ENCODE results near the gene ZNF292. TPM values are rescaled to one million over a fixed set of nuclear protein-coding genes. Genes with fewer than 3 reads are reported as not detected.

Gene ZNF292
- total RNA-seq, 2 donors from 2014 or later = 88.3 to 103 TPM

DNA sequence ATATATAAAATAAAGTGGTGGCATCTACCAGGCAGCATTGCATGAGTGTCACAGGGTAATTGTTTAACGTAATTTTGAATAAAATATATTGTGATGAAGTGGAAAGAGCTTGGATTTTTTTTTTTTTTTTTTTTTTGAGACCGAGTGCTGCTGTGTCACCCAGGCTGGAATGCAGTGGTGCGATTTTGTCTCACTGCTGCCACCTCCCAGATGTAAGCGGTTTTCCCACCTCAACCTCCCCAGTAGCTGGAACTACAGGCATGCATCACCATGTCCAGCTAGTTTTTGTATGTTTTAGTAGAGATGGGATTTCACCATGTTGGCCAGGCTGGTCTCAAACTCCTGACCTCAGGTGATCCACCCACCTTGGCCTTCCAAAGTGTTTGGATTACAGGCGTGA is 85.9 kb downstream of the ZNF292 start:
- H3K4me3 Mint-ChIP-seq = no peak overlapping the region
- H3K27ac Mint-ChIP-seq = no peak overlapping the region
- H3K27me3 Mint-ChIP-seq = no peaks in the 10 kb centered on the region
- H3K36me3 Mint-ChIP-seq (ENCODE audit: low read depth) = peaks cover 2% of the 10 kb centered on the region
- ATAC-seq (no peak), DNase-seq (no peak)
- H3K4me1 Mint-ChIP-seq = peaks cover 2% of the 10 kb centered on the region
- no peaks in the 10 kb centered on the region for H3K9me3 ChIP-seq (ENCODE audit: control insufficient read depth, low read length, poor library complexity, severe bottlenecking)

- H3K36me3 Mint-ChIP-seq (ENCODE audit: low read depth) = peaks cover 2% of the 10 kb centered on the region
- H3K27ac Mint-ChIP-seq = no peak overlapping the region
- no peaks in the 10 kb centered on the region for H3K27me3 Mint-ChIP-seq
- no peak for ATAC-seq
- no peaks in the 10 kb centered on the region for H3K9me3 ChIP-seq (ENCODE audit: control insufficient read depth, low read length, poor library complexity, severe bottlenecking)
- DNase-seq = no peak
- H3K4me1 Mint-ChIP-seq = peaks cover 2% of the 10 kb centered on the region
- no peak overlapping the region for H3K4me3 Mint-ChIP-seq
These were observed 86.9 kb downstream of the ZNF292 start for GRCh38 chr6:87242311-87242710.

DNA sequence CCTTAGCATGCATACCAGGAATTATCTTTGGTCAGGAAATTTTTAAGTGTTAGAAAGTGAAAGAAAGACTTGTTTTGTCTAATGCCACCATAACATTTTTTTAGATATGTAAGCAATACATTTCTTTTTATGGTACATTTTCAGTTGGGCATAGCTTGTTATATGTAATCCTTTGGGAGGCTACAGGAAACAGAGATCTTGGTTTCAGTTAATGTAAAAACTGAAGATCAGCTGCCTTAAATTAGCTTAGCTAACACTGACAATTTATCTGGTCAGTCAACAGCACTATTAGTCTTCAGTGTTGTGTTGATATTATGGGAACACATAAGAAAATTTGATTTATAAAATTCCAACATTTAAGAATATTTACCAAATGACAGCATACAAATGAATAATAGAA is 88.4 kb downstream of the ZNF292 start:
- DNase-seq (no peak), ATAC-seq (no peak)
- H3K27ac Mint-ChIP-seq = peak overlapping the region; percentile 37
- H3K4me3 Mint-ChIP-seq = no peak overlapping the region
- peaks cover 2% of the 10 kb centered on the region for H3K4me1 Mint-ChIP-seq
- H3K27me3 Mint-ChIP-seq = no peaks in the 10 kb centered on the region
- H3K36me3 Mint-ChIP-seq (ENCODE audit: low read depth) = peaks cover 2% of the 10 kb centered on the region
- H3K9me3 ChIP-seq (ENCODE audit: control insufficient read depth, low read length, poor library complexity, severe bottlenecking) = no peaks in the 10 kb centered on the region

GRCh38 chr6:87244380-87244779 is 89.0 kb downstream of the ZNF292 start:
- Mint-ChIP-seq H3K4me3 (no peak overlapping the region), H3K27ac (peak overlapping the region; percentile 37), H3K27me3 (no peaks in the 10 kb centered on the region), H3K4me1 (peaks cover 2% of the 10 kb centered on the region), H3K36me3 (ENCODE audit: low read depth) (peaks cover 2% of the 10 kb centered on the region)
- no peak for DNase-seq
- H3K9me3 ChIP-seq (ENCODE audit: control insufficient read depth, low read length, poor library complexity, severe bottlenecking) = no peaks in the 10 kb centered on the region
- no peak for ATAC-seq

DNA sequence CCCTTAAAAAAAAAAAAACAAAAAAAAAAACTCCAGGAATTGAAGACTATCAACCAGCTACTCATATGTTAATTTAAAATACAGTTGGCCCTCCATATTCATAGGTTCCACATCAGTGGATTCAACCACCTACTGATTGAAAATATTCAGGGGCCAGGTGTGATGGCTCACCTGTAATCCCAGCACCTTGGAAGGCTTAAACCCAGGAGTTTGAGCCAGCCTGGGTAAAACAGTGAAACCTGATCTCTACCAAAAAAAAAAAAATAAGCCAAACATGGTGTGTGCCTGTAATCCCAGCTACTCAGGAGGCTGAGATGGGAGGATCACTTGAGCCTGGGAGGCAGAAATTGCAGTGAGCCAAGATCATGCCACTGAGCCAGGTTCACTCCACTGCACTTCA is 94.7 kb downstream of the ZNF292 start:
- no peaks in the 10 kb centered on the region for H3K9me3 ChIP-seq (ENCODE audit: control insufficient read depth, low read length, poor library complexity, severe bottlenecking)
- H3K36me3 Mint-ChIP-seq (ENCODE audit: low read depth) = peaks cover 9% of the 10 kb centered on the region
- H3K4me3 Mint-ChIP-seq = no peak overlapping the region
- DNase-seq (no peak), ATAC-seq (no peak)
- no peaks in the 10 kb centered on the region for H3K27me3 Mint-ChIP-seq
- H3K4me1 Mint-ChIP-seq = peaks cover 10% of the 10 kb centered on the region
- peak overlapping the region; percentile 89 for H3K27ac Mint-ChIP-seq

- Mint-ChIP-seq H3K27ac (peak overlapping the region; percentile 89), H3K4me3 (no peak overlapping the region), H3K27me3 (no peaks in the 10 kb centered on the region), H3K36me3 (ENCODE audit: low read depth) (peaks cover 14% of the 10 kb centered on the region), H3K4me1 (peaks cover 10% of the 10 kb centered on the region)
- H3K9me3 ChIP-seq (ENCODE audit: control insufficient read depth, low read length, poor library complexity, severe bottlenecking) = no peaks in the 10 kb centered on the region
- DNase-seq (no peak), ATAC-seq (no peak)
These were observed 95.9 kb downstream of the ZNF292 start for GRCh38 chr6:87251225-87251624.

DNA sequence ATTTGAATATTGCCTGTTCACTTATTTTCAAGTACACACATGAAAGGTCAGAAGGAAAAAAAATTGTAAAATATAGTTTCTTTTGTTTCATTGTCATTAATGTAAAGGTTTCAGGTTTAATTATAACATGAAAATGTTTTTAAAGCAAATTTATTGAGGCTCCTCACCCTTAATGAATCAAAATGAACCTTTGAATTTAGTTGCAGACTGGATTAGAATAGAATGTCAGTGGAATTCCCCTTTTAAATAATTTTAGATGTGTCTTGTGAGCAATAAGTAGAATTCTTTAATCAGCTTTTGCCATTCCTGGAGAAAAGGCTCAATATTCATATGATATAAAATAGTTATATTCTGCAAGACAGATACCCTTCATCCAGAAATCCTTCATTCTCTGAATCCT is 96.4 kb downstream of the ZNF292 start:
- DNase-seq = no peak
- no peak for ATAC-seq
- H3K9me3 ChIP-seq (ENCODE audit: control insufficient read depth, low read length, poor library complexity, severe bottlenecking) = no peaks in the 10 kb centered on the region
- no peak overlapping the region for H3K4me3 Mint-ChIP-seq
- peak overlapping the region; percentile 81 for H3K27ac Mint-ChIP-seq
- no peaks in the 10 kb centered on the region for H3K27me3 Mint-ChIP-seq
- peaks cover 10% of the 10 kb centered on the region for H3K4me1 Mint-ChIP-seq
- peaks cover 14% of the 10 kb centered on the region for H3K36me3 Mint-ChIP-seq (ENCODE audit: low read depth)

DNA sequence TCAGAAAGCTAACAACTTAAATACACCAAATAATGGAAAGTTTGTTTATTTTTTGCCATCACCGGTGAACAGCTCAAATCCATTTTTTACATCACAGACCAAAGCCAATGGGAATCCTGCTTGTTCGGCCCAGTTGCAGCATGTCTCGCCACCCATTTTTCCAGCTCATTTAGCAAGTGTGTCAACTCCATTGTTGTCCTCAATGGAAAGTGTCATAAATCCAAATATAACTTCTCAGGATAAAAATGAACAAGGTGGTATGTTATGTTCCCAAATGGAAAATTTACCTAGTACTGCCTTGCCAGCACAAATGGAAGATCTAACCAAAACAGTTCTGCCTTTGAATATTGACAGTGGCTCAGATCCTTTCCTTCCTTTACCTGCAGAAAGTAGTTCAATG is 101.7 kb downstream of the ZNF292 start:
- H3K27ac Mint-ChIP-seq = no peak overlapping the region

DNA sequence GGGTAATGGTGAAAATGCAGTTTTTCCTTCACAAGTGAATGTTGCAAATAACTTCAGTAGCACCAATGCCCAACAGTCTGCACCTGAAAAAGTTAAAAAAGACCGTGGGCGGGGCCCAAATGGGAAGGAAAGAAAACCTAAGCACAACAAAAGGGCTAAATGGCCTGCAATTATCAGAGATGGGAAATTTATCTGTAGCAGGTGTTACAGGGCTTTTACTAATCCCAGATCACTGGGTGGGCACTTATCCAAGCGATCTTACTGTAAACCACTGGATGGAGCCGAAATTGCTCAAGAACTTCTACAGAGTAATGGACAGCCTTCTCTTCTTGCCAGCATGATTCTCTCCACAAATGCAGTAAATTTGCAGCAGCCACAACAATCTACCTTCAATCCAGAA is 102.2 kb downstream of the ZNF292 start:
- no peak overlapping the region for H3K27ac Mint-ChIP-seq
- H3K4me1 Mint-ChIP-seq = peaks cover 5% of the 10 kb centered on the region
- DNase-seq = no peak
- H3K9me3 ChIP-seq (ENCODE audit: control insufficient read depth, low read length, poor library complexity, severe bottlenecking) = no peaks in the 10 kb centered on the region
- H3K36me3 Mint-ChIP-seq (ENCODE audit: low read depth) = peaks cover 17% of the 10 kb centered on the region
- no peak for ATAC-seq
- H3K4me3 Mint-ChIP-seq = peak overlapping the region; percentile 21
- no peaks in the 10 kb centered on the region for H3K27me3 Mint-ChIP-seq

More for the DNA sequence above, 101.7 kb downstream of the ZNF292 start:
- H3K36me3 Mint-ChIP-seq (ENCODE audit: low read depth) = peaks cover 17% of the 10 kb centered on the region
- no peaks in the 10 kb centered on the region for H3K9me3 ChIP-seq (ENCODE audit: control insufficient read depth, low read length, poor library complexity, severe bottlenecking)
- DNase-seq (no peak), ATAC-seq (no peak)
- peak overlapping the region; percentile 21 for H3K4me3 Mint-ChIP-seq
- peaks cover 10% of the 10 kb centered on the region for H3K4me1 Mint-ChIP-seq
- H3K27me3 Mint-ChIP-seq = no peaks in the 10 kb centered on the region

DNA sequence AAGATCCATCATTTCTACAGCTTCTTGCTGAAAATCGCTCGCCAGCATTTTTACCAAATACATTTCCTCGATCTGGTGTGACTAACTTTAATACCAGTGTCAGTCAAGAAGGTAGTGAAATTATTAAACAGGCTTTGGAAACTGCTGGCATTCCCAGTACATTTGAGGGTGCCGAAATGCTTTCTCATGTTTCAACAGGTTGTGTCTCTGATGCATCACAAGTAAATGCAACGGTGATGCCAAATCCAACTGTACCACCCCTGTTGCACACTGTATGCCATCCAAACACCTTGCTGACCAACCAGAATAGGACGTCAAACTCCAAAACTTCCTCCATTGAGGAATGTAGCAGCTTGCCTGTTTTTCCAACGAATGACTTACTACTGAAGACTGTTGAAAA is 102.6 kb downstream of the ZNF292 start:
- no peaks in the 10 kb centered on the region for H3K27me3 Mint-ChIP-seq
- DNase-seq = no peak
- H3K9me3 ChIP-seq (ENCODE audit: control insufficient read depth, low read length, poor library complexity, severe bottlenecking) = no peaks in the 10 kb centered on the region
- peaks cover 4% of the 10 kb centered on the region for H3K4me1 Mint-ChIP-seq
- no peak overlapping the region for H3K27ac Mint-ChIP-seq
- ATAC-seq = no peak
- no peak overlapping the region for H3K4me3 Mint-ChIP-seq
- H3K36me3 Mint-ChIP-seq (ENCODE audit: low read depth) = peaks cover 17% of the 10 kb centered on the region

DNA sequence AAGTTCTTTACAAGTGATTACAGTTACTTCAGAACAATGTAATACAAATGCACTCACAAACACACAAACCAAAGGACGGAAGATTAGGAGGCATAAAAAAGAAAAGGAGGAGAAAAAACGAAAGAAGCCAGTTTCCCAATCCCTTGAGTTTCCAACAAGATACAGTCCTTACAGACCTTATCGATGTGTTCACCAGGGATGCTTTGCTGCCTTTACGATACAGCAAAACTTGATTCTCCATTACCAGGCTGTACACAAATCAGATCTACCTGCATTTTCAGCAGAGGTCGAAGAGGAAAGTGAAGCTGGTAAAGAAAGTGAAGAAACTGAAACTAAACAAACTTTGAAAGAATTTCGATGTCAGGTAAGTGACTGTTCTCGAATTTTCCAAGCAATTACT is 104.4 kb downstream of the ZNF292 start:
- peaks cover 10% of the 10 kb centered on the region for H3K36me3 Mint-ChIP-seq (ENCODE audit: low read depth)
- DNase-seq = no peak
- peak overlapping the region; percentile 8 for H3K27ac Mint-ChIP-seq
- ATAC-seq = no peak
- no peaks in the 10 kb centered on the region for H3K27me3 Mint-ChIP-seq
- no peaks in the 10 kb centered on the region for H3K9me3 ChIP-seq (ENCODE audit: control insufficient read depth, low read length, poor library complexity, severe bottlenecking)
- H3K4me1 Mint-ChIP-seq = peaks cover 6% of the 10 kb centered on the region
- peak overlapping the region; percentile 25 for H3K4me3 Mint-ChIP-seq

- H3K9me3 ChIP-seq (ENCODE audit: control insufficient read depth, low read length, poor library complexity, severe bottlenecking) = no peaks in the 10 kb centered on the region
- no peaks in the 10 kb centered on the region for H3K27me3 Mint-ChIP-seq
- peaks cover 3% of the 10 kb centered on the region for H3K36me3 Mint-ChIP-seq (ENCODE audit: low read depth)
- no peak overlapping the region for H3K4me3 Mint-ChIP-seq
- peaks cover 6% of the 10 kb centered on the region for H3K4me1 Mint-ChIP-seq
- H3K27ac Mint-ChIP-seq = no peak overlapping the region
- ATAC-seq = no peak
- DNase-seq = no peak
These were observed 106.2 kb downstream of the ZNF292 start for GRCh38 chr6:87261534-87261933.

DNA sequence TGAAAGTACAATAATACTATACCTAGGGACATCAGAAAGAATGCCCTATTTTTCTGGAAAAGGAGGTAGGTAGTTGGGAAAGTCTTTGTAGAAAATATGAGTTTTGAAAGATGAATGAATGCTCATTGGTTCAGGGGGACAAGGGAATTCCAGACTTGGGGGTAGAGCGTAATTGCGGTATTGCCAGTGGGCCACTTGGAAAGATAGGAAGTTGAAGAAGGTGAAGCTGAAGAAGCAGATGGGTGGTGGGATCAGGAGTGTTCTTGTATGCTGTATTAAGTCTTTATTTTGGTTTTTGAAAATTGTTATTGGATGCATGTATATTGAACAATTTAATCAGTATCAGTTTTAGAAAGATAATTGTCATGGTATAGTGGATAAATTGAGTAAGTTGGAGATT is 109.1 kb downstream of the ZNF292 start:
- DNase-seq (no peak), ATAC-seq (no peak)
- Mint-ChIP-seq H3K4me3 (no peak overlapping the region), H3K4me1 (peaks cover 6% of the 10 kb centered on the region), H3K27ac (peak overlapping the region; percentile 0), H3K36me3 (ENCODE audit: low read depth) (peaks cover 2% of the 10 kb centered on the region), H3K27me3 (no peaks in the 10 kb centered on the region)
- no peaks in the 10 kb centered on the region for H3K9me3 ChIP-seq (ENCODE audit: control insufficient read depth, low read length, poor library complexity, severe bottlenecking)

- ATAC-seq = no peak
- H3K9me3 ChIP-seq (ENCODE audit: control insufficient read depth, low read length, poor library complexity, severe bottlenecking) = no peaks in the 10 kb centered on the region
- H3K27ac Mint-ChIP-seq = peak overlapping the region; percentile 66
- peaks cover 13% of the 10 kb centered on the region for H3K4me1 Mint-ChIP-seq
- no peak overlapping the region for H3K4me3 Mint-ChIP-seq
- H3K27me3 Mint-ChIP-seq = no peaks in the 10 kb centered on the region
- H3K36me3 Mint-ChIP-seq (ENCODE audit: low read depth) = no peaks in the 10 kb centered on the region
- no peak for DNase-seq
These were observed 119.4 kb downstream of the ZNF292 start for GRCh38 chr6:87274660-87275274.

Data from T-helper 17 cell (primary cell).